Neural progenitor cell (in vitro differentiated cells): Measurements from ENCODE around the gene DCDC1. TPM values are rescaled to one million over a fixed set of nuclear protein-coding genes. Genes with fewer than 3 reads are reported as not detected.

ENCODE experiments used
- DNase-seq: peaks from one replicate; pipeline ENCODE4 v3.0.0-alpha.2; 2016; ENCODE audit warnings: low spot score
- H2AFZ ChIP-seq: fragments of 200-600 bp; sonication (generic); replicated peaks from 2 replicates; pipeline ENCODE4 v1.6.1; 2016; ENCODE audit warnings: antibody characterized with exemption
- H3F3A ChIP-seq: fragments of 200-600 bp; sonication (generic); 2 replicates; pipeline ENCODE4 v1.6.1; 2016; ENCODE audit warnings: antibody characterized with exemption, low read depth
- H3K27ac ChIP-seq: fragments of 200-600 bp; sonication (generic); 2 replicates; pipeline ENCODE4 v1.5.1; 2016; ENCODE audit warnings: mild to moderate bottlenecking
- H3K27me3 ChIP-seq: fragments of 200-600 bp; sonication (generic); 2 replicates; pipeline ENCODE4 v1.6.1; 2016; ENCODE audit warnings: mild to moderate bottlenecking, moderate library complexity
- H3K36me3 ChIP-seq: fragments of 200-600 bp; sonication (generic); 2 replicates; pipeline ENCODE4 v1.5.1; 2016
- H3K4me1 ChIP-seq: fragments of 200-600 bp; sonication (generic); 2 replicates; pipeline ENCODE4 v1.6.1; 2016; ENCODE audit warnings: mixed run types
- H3K4me2 ChIP-seq: fragments of 200-600 bp; sonication (generic); 2 replicates; pipeline ENCODE4 v1.6.1; 2016
- H3K4me3 ChIP-seq: fragments of 200-600 bp; sonication (generic); 2 replicates; pipeline ENCODE4 v1.5.1; 2016
- H3K79me2 ChIP-seq: fragments of 200-600 bp; sonication (generic); 2 replicates; pipeline ENCODE4 v1.6.1; 2016; ENCODE audit warnings: low read depth
- H3K9ac ChIP-seq: fragments of 200-600 bp; sonication (generic); 2 replicates; pipeline ENCODE4 v1.6.1; 2016
- H3K9me3 ChIP-seq: fragments of 200-600 bp; sonication (generic); 2 replicates; pipeline ENCODE4 v1.5.1; 2016; ENCODE audit warnings: low read depth
- H4K20me1 ChIP-seq: fragments of 200-600 bp; sonication (generic); 2 replicates; pipeline ENCODE4 v1.6.1; 2016; ENCODE audit warnings: low read depth
- H3K27ac Mint-ChIP-seq: 3 replicates; pipeline ENCODE4 v1.8.0; 2021; ENCODE audit warnings: mixed read lengths
- H3K27me3 Mint-ChIP-seq: 2 replicates; pipeline ENCODE4 v1.8.0; 2022; ENCODE audit warnings: low read depth, mild to moderate bottlenecking, inconsistent platforms, moderate library complexity, mixed read lengths; ENCODE audit not compliant: insufficient read depth
- H3K36me3 Mint-ChIP-seq: 3 replicates; pipeline ENCODE4 v1.8.0; 2021; ENCODE audit warnings: mixed read lengths
- H3K4me1 Mint-ChIP-seq: 3 replicates; pipeline ENCODE4 v1.8.0; 2021; ENCODE audit warnings: mixed read lengths
- H3K4me3 Mint-ChIP-seq: 3 replicates; pipeline ENCODE4 v1.8.0; 2021; ENCODE audit warnings: mild to moderate bottlenecking, moderate library complexity, mixed read lengths
- H3K9me3 Mint-ChIP-seq: 3 replicates; pipeline ENCODE4 v1.8.0; 2020; ENCODE audit warnings: mixed read lengths
- EZH2 ChIP-seq: fragments of 200-600 bp; sonication (generic); IDR thresholded peaks from 2 replicates; pipeline ENCODE4 v1.6.1; 2017; ENCODE audit warnings: antibody characterized with exemption, mild to moderate bottlenecking, moderate library complexity
- EZH2phosphoT487 ChIP-seq: fragments of 200-600 bp; sonication (generic); IDR thresholded peaks from 2 replicates; pipeline ENCODE4 v1.6.1; 2017; ENCODE audit warnings: antibody characterized with exemption
- total RNA-seq: library from RNA; depleted of rRNA; stranded (reverse); fragments of >200 nt; gene quantifications from 2 replicates; pipeline ENCODE4 v1.2.3, GENCODE V29; 2015; ENCODE audit warnings: low replicate concordance
- TF ChIP-seq, protein P1 (sequence below): fragments of 200-600 bp; sonication (generic); IDR thresholded peaks from 2 replicates; pipeline ENCODE4 v1.5.1; 2017; ENCODE audit warnings: antibody characterized with exemption, mild to moderate bottlenecking

The DCDC1 gene
- total RNA-seq, 1 donor from 2014 or later, result 5.0 TPM

DNA sequence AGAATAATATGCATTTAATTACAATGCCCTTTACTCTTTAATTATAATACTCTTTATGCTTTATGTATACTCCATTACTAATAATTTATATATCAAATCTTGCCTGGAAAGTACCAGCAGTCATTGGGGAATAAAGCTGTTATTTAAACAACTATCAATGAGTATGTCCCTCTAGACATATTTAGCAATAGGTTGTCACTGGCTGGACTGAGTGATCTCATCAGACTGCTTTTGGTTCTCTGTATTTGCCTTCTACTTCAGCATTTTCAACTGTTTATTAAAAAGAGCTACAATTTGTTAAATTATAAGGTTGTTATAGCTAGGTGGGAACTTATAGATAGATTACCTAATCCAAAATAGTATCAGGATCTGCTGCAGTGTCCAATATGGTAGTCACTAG, 267.2 kb downstream of the DCDC1 start:
- DNase-seq, result no peak
- H3K27me3 Mint-ChIP-seq, result no peaks in the 10 kb centered on the region
- H3K27ac ChIP-seq, result no peak overlapping the region
- peaks cover 2% of the 10 kb centered on the region for H3K36me3 Mint-ChIP-seq
- TF ChIP-seq, protein P1, sequence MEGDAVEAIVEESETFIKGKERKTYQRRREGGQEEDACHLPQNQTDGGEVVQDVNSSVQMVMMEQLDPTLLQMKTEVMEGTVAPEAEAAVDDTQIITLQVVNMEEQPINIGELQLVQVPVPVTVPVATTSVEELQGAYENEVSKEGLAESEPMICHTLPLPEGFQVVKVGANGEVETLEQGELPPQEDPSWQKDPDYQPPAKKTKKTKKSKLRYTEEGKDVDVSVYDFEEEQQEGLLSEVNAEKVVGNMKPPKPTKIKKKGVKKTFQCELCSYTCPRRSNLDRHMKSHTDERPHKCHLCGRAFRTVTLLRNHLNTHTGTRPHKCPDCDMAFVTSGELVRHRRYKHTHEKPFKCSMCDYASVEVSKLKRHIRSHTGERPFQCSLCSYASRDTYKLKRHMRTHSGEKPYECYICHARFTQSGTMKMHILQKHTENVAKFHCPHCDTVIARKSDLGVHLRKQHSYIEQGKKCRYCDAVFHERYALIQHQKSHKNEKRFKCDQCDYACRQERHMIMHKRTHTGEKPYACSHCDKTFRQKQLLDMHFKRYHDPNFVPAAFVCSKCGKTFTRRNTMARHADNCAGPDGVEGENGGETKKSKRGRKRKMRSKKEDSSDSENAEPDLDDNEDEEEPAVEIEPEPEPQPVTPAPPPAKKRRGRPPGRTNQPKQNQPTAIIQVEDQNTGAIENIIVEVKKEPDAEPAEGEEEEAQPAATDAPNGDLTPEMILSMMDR, result no peak
- TF ChIP-seq EZH2phosphoT487 (no peak), EZH2 (no peak)
- H2AFZ ChIP-seq, result no peak overlapping the region
- H3K4me1 Mint-ChIP-seq, result peaks cover 18% of the 10 kb centered on the region
- H3K36me3 ChIP-seq, result no peaks in the 10 kb centered on the region
- H3K4me3 ChIP-seq, result no peak overlapping the region
- no peaks in the 10 kb centered on the region for H3K79me2 ChIP-seq
- peaks cover 16% of the 10 kb centered on the region for H3F3A ChIP-seq
- H3K27ac Mint-ChIP-seq, result no peak overlapping the region
- H3K4me1 ChIP-seq, result peaks cover 17% of the 10 kb centered on the region
- no peaks in the 10 kb centered on the region for H3K27me3 ChIP-seq
- no peak overlapping the region for H3K4me2 ChIP-seq
- no peaks in the 10 kb centered on the region for H3K9me3 ChIP-seq
- H3K9me3 Mint-ChIP-seq, result no peaks in the 10 kb centered on the region
- H3K9ac ChIP-seq, result no peak overlapping the region
- H4K20me1 ChIP-seq, result no peaks in the 10 kb centered on the region
- no peak overlapping the region for H3K4me3 Mint-ChIP-seq

DNA sequence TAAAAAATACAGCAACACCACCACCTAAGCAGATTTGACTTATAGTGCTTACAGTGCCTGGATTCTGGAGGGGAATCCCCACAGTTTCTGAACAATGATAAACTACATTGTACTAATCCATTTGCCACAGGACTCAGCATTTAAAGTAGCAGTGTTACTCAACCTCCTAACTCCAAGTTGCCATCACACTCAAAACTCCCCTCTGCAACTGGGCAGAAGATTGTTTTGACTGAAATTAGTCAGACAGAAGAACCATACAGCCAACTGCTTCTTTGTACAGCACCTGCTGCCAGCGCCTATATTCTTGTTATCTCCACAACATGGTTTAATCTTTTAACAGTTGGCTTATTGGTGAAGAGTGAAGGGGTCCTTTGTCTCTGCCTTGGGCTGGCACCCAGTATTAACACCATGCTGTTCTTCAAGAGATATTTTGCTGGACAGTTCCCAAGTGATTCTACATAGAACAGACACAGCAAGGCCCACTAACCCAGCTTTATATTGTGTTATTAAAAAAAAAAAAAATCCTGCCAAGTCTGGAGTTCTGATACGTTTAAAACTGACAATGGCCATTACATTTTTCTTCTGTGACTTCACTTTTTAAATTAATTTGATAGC, 273.2 kb downstream of the DCDC1 start:
- H3K4me1 ChIP-seq, result no peaks in the 10 kb centered on the region
- H3K4me3 ChIP-seq, result no peak overlapping the region
- H3K9me3 ChIP-seq, result peaks cover under 1% of the 10 kb centered on the region
- no peak overlapping the region for H3K27ac ChIP-seq
- H3K27me3 Mint-ChIP-seq, result no peaks in the 10 kb centered on the region
- no peak overlapping the region for H2AFZ ChIP-seq
- no peak overlapping the region for H3K4me3 Mint-ChIP-seq
- H3K9ac ChIP-seq, result no peak overlapping the region
- TF ChIP-seq EZH2, result no peak
- TF ChIP-seq, protein P1, result no peak
- no peak for TF ChIP-seq EZH2phosphoT487
- H3K4me1 Mint-ChIP-seq, result no peaks in the 10 kb centered on the region
- no peaks in the 10 kb centered on the region for H3K79me2 ChIP-seq
- no peaks in the 10 kb centered on the region for H3K27me3 ChIP-seq
- H3F3A ChIP-seq, result no peaks in the 10 kb centered on the region
- no peak overlapping the region for H3K27ac Mint-ChIP-seq
- no peak overlapping the region for H3K4me2 ChIP-seq
- no peak for DNase-seq
- H3K36me3 ChIP-seq, result no peaks in the 10 kb centered on the region
- H4K20me1 ChIP-seq, result no peaks in the 10 kb centered on the region
- H3K9me3 Mint-ChIP-seq, result no peaks in the 10 kb centered on the region
- H3K36me3 Mint-ChIP-seq, result peaks cover 6% of the 10 kb centered on the region

DNA sequence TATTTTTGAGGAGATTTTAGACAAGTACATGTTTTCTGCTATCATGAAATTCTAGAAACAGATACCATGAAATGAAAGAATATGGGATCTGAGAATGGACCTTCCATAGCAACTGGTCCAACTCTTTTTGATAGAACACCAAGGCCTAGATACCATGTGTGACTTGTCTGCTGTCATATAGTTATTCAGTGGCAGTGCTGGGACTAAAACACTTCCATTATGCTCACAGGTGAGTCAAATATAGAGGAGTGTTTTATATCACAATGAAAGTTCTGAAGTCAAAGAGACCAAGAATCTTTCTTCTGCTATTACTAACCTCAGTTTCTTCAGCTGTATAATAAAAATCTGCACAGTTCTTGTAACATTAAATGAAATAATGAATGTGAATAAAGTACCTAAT, 276.9 kb downstream of the DCDC1 start:
- Mint-ChIP-seq H3K9me3 (peaks cover 20% of the 10 kb centered on the region), H3K36me3 (peaks cover 20% of the 10 kb centered on the region), H3K4me1 (no peaks in the 10 kb centered on the region), H3K27ac (no peak overlapping the region), H3K4me3 (no peak overlapping the region), H3K27me3 (no peaks in the 10 kb centered on the region)
- Histone ChIP-seq H3K9me3 (peaks cover 28% of the 10 kb centered on the region), H3K9ac (no peak overlapping the region), H3K79me2 (no peaks in the 10 kb centered on the region), H3K27me3 (no peaks in the 10 kb centered on the region), H4K20me1 (no peaks in the 10 kb centered on the region), H3K27ac (no peak overlapping the region), H3K36me3 (peaks cover 4% of the 10 kb centered on the region), H3K4me2 (no peak overlapping the region), H3K4me3 (no peak overlapping the region), H3K4me1 (no peaks in the 10 kb centered on the region), H3F3A (no peaks in the 10 kb centered on the region), H2AFZ (no peak overlapping the region)
- TF ChIP-seq EZH2, result no peak
- TF ChIP-seq EZH2phosphoT487, result no peak
- TF ChIP-seq, protein P1, result no peak
- DNase-seq, result no peak
